Dermis blood vessel endothelial cell (primary cell): Measurements from ENCODE around the gene XXYLT1. TPM values are rescaled to one million over a fixed set of nuclear protein-coding genes. Genes with fewer than 3 reads are reported as not detected.
"Not testable (repeated sequence)": the region's sequence is repeated elsewhere in the genome, so short reads cannot be mapped to it uniquely, and the experiment has no call there.

Experiments used
- DNase-seq: peaks from one replicate; pipeline ENCODE4 v3.0.0; 2010
- total RNA-seq: library from RNA; depleted of rRNA; stranded (reverse); fragments of >200 nt; gene quantifications from 2 replicates; pipeline ENCODE4 v1.2.3, GENCODE V29; 2014

XXYLT1 gene
- total RNA-seq, 1 donor from 2014 or later, result 35.7 TPM

DNA sequence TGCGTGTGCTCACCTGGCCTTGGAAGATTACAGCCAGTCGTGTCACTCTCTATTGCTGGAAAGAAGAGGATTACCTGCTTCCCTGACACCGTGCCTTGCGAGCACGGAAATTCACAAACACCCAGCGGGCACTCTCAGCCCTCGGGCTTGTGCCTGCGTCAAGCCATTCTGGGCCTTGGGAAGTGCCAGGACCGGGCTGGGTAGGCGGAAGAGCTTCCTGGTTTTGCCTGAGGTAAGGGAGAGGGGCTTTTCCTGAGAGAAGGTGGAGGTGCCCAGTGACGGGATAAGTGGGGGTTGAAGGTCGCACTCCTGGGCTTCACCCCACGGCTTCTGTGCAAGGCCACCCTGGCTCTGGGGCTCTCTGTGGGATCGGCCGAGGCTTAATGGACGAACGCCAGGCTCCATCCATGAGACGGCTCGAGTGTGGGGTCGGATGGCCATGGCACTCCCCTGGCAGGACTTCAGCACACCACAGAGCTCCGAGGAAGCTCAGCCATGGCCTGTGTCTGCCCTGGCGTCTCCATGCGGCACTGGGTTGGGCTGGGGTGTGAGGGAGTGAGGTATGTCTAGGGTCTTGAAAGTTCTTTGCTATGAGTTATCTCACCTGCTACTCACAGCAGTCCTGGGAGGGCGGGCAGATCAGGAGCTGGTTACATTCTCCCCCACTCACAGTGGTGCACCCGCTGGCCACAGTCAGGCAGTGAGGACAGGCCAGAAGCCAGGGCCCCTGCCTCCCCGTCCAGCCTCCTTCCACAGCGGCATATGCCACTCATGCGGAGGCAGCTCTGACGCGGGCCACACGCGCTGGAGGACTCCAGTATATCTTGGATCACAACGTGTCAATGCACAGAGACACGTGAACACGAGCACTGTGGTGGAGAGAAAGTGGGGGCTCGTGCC lies 209.0 kb downstream of the XXYLT1 start:
- DNase-seq, result no peak

GRCh38 chr3:195060531-195061291 lies 210.2 kb downstream of the XXYLT1 start:
- no peak for DNase-seq

- no peak for DNase-seq
These were observed 210.8 kb downstream of the XXYLT1 start for GRCh38 chr3:195060217-195060481.

DNA sequence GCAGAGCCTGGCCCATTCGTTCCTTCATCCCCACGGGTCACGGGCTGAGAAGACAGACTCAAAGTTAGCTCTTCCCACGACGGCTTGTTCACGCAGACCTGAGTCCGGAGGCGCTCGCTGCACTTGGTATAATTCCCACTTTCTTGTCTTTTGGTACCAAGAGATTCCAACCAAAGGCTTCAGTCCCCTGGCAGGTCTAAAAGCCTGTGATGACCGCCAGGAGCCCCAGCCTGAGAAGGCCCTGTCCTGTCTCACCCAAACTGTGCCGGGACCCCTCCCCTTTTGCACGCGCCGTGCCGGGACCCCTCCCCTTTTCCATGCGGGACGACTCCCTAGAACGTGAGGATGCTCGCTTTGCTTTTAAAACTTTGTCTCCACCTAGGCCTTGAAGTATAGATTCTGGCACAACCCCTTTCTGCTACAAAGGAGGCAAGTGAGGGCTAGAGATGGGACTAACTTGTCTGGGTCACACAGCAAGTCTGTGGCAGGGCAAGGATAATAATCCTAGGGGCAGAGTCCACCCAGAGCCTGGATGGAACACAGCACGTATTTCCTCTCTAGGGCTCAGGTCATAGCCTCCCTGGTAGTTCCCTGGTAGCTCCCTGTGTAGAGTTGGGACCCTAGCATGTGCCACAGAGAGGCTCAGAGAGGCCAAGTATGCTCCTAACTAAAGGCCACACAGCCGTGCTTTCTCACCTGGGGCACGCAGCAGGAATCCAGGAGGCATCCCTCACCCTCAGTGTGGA lies 211.3 kb downstream of the XXYLT1 start:
- DNase-seq, result no peak

- peak; percentile 90 for DNase-seq
These were observed 212.0 kb downstream of the XXYLT1 start for GRCh38 chr3:195059006-195059350.

DNA sequence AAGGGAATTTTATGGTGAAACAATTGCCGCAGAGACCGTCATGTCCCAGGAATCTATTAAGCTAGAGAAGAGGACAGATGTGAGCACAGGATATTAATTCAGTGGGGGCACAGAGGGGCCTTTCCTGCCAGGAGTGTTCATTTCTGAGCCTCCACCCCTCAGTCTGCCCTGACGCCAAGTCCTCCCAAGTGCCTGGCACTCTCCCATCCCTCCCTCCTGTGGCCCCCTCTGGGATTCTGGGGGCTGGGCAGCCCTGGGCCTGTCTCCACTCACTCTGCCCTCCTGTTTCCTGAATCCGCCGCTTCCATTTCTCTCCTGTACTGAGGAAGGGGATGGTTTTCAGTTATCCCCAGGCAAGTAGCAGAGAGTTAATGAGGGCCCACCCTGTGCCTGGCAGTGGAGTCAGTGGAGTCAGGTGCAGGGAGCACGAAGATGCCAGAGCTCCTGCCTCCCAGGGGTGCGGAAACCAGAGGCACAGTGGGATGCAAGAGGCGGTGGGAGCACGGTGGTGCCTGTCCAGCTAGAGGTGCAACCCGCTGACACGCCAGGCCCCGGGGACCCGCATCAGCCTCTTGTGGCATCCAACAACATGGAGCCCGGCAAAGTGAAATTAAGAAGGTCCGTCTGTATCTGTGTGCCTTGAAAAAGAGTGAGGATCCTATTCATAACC lies 212.5 kb downstream of the XXYLT1 start:
- peak; percentile 17 for DNase-seq

- no peak for DNase-seq
These were observed 213.2 kb downstream of the XXYLT1 start for GRCh38 chr3:195057716-195058115.

DNA sequence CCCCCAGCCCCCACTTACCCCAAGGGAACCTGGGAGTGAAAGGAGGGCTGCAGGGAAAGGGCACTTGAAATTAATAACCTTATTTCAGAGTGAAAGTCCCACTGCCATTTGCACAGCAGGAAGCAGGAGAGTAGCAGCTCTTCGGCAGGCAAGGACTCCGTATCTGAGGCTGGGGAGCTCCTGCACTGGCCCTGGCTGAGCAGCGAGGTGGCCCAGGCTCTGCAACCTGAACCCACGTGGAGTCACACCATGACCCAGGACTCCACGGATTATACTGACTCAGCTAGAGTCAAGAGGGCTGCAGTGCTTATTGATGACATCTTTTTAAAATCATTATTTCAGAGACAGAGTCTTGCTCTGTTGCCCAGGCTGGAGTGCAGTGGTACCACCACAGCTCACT lies 214.5 kb downstream of the XXYLT1 start:
- no peak for DNase-seq

- no peak for DNase-seq
These were observed 216.6 kb downstream of the XXYLT1 start for GRCh38 chr3:195054311-195054710.

DNA sequence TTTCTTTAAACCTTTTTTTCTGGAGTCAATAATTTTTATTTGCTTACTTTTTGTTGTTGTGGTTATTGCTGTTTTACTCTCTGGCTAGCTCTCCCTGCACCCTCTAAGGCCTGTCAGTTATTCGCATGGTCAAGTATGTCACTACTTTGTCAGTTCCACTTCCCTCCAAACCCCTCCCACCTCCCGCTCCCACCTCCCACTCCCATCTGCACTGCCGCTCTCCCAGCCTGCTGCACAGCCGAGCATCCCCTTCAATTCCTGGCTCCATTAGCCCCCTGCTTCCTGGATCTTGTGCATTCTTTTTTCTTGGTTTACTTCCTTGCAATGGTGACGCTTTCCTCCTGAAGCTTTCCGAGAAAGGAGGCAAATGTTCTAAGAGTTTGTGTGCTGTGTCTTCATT lies 218.0 kb downstream of the XXYLT1 start:
- DNase-seq, result no peak

- DNase-seq, result not testable (repeated sequence)
These were observed 220.7 kb downstream of the XXYLT1 start for GRCh38 chr3:195050296-195050695.

- peak; percentile 34 for DNase-seq
These were observed 222.7 kb downstream of the XXYLT1 start for GRCh38 chr3:195048059-195048905.

- no peak for DNase-seq
These were observed 223.4 kb downstream of the XXYLT1 start for GRCh38 chr3:195047536-195047935.

- no peak for DNase-seq
These were observed 224.5 kb downstream of the XXYLT1 start for GRCh38 chr3:195046441-195046840.

GRCh38 chr3:195045481-195046210 lies 225.3 kb downstream of the XXYLT1 start:
- DNase-seq, result no peak

DNA sequence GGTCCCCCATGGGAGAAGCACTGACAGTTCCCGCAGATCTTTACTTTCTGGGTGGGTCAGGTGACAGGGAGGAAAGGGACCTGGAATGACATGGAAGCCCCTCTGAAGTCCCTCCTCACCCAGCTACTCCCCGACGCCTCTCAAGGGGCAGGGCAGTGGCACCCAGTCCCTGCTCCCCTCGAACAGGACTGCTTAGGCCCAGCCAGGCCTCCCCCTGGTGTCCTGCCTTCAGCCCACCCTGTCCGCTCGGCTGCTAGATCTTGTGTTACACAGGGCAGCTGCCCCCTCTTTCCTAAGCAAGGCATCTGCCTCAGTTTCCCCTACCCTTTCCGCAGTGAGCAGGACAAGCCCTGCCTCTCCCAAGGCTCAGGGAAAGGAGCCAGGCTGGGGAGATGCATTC lies 226.5 kb downstream of the XXYLT1 start:
- DNase-seq, result no peak

DNA sequence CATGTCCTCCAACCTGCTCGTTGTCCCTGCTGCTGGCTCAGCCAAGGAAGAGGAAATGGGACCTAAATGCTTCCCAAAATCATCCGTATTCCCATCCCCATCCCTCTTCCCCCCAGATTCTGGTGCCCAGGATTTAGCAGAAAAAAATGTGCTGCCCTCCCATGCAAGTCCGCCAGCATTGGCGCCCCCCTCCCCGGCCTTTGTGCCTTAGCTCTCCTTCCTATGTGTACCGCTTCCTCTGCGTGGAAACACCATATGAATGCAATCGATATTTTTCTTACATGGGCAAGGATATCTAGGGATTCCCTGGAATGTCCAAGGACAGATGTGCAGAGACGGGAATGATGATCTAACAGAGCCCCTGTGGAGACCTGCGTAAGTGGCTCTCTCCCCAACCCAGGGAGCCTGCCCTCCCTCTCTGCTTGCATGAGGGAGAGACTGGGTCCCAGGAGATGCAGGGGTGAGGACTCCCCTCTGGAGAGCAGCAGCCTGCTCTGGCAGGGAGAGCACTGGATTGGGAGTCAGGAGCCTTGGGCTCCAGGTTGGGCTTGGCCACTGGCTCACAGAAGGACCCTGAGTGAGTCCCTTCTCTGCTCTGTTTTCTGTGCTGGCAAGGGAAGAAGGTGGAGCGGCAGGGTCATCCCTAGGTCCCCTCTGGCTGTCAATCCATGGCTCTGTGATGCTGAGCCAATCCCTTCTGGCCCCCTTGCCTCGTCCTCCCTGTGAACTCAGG lies 227.2 kb downstream of the XXYLT1 start:
- no peak for DNase-seq

- no peak for DNase-seq
These were observed 228.0 kb downstream of the XXYLT1 start for GRCh38 chr3:195042743-195043606.
